ENCODE results near the gene ZFYVE16.

- TF ChIP-seq POLR2A (IDR thresholded peaks at IDR 0.05), result no peak
- no peak for TF ChIP-seq CTCF (IDR thresholded peaks at IDR 0.05)
- no peak for TF ChIP-seq POLR2AphosphoS5 (IDR thresholded peaks at IDR 0.05)
- TF ChIP-seq EP300 (IDR thresholded peaks at IDR 0.05), result no peak
Measured at GRCh38 chr5:80466669-80467485, 59.0 kb downstream of the ZFYVE16 start.

Data from sigmoid colon (tissue), 4 donors.